ENCODE data around the gene PAAF1.

PAAF1 gene

DNA sequence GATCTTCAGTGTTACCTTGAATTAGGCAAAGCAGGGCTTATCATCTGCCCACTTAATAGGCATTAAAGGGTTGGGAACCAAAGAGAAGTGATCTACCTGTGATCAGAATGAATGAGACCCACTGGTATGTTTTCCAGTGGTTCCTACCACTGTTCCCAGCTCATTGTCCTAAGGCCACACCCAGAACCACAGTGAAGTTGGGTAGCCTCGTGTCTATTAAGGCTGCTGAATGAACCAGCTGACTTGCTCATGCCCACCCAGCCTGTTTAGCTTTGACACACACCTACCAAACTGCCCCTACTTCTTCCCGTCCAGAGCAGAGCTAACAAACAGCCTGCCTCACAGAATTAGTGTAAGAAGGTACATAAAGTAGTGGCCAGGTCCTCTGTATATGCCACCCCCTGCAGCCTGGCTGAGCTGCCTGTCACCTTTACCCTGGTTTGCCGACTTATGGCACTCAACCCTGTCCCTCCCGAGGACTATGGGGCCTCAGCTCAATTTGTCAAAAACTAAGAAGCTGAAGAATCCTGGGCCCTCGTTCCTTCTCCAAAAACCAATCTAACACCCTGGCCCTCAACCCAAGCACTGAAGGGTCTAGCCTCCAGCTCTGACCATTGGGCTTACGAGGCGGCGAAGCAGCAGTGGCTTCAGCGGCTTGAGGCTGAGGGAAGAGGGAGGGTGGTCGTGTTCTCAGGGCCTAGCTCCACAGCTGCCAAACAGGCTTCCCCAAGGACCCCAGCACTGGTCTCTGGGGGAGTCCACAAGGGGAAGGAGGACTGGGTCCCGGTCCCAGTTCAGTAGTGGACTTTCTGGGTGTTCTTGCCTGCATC lies 96.0 kb downstream of the PAAF1 start:
- DNase-seq (ENCODE audit: low spot score): no peak

DNA sequence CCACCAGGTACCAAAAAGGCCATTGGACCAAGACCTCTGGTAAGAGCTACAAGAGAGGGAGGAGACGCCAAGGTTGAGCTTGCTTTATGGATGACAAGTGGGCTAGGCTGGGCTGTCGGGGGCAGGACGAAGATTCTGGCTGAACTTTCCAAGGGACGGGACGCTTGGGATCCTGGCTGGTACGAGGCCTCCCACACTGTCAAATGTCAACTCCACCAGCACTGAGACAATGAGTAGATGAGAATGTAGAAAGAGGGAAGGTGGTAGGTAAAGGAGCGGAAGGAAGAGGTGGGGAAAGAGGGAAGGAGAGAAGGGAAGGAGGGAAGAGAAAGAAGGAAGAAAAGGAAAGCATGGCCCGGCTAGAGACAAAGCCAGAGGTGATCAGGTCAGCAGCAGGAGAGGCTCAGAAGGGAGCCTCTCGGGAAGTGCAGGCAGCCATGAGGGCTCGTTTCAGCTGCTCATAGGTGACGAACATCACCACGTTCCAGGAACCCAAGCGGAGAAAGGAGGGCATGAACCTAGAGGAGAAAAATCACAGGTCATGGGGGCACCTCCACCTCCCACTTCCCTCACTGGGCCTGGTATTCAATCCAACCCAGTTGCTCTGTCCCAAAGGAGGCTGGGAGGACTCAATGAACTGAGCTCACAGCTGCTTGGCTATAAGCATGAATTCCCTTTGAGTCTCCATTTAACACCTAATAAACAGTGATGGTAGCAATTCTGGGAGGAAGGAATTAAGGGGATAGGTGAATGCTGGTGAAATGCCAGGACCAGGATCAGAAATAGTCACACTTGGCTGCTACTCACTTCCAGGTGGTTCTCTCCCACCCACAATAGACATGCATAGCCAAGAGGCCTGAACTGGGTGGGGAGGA lies 98.0 kb downstream of the PAAF1 start:
- no peak for DNase-seq (ENCODE audit: low spot score)

DNA sequence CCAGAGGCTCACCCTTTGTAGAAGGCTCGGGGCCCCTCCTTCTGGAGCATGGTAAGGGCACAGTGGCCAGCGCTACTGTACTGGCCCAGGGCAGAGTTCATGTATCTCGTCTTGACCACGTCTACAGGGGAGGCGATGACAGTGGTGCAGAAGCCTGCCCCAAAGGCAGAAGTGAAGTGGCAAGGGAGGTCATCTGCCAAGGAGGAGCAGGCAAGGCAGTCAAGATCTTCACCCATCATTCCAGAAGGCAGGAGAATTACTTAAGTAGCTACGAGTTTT lies 98.6 kb downstream of the PAAF1 start:
- DNase-seq (ENCODE audit: low spot score): no peak

DNA sequence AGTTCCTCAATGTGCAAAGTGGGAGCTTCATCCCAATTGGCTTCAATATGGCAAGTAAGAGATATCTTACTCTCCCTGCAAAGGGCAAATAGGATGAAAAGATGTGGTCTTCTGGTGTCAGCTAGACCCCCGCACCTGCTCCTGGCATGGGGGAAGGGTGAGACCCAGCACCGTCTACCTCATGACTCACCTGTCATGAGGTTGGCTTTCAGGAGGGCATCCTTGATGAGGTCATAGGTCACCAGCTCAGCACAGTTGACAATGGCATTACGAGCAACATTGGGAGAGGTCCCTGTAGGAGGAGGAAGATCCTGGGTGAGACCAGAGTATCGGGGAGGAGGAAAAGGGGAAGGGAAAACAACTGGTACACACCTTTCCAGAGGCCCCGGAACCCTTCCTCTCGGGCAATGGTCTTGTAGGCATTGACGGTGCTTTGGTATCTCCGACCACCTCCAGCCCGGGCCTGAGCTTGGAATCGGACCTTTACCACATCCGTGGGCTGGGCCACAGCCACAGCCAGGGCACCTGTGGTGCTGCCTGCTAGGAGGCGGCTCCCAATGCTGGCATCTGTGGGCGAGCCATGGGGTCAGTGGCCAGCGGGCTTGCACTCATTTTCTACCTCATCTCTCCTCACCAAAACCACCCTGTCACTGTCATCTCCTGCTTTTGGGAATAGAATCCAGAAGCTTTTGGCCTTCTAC lies 99.8 kb downstream of the PAAF1 start:
- no peak for DNase-seq (ENCODE audit: low spot score)

DNA sequence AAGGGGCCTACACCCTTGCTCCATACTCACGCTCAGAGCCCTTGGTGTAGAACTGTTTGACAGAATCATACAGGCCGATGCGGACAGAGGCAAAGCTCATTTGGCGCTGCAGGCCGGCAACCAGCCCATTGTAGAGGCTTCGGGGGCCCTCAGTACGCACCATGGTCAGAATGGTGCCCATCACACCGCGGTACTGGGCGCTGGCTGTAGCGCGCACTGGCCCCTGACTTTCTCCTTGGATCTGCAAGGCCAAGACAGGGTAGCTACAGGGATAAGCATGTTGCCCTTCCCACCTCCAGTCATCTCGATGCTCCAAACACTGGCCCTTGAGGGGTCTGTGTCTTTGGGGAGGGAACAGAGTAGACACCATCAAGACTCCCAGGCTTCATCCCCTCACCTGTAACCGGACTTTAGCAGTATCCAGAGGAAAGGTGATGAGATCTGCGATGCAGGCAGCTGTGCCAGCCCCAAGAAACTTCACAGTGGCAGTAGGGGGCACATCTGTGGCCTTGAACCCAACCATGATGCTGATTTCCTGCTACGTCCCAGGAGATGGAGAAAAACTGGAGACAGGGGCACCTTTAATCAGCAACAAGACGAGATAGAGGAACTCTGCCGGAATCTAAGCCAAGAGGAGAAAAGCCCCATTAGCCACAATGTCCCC lies 101.2 kb downstream of the PAAF1 start:
- DNase-seq (ENCODE audit: low spot score): no peak

DNA sequence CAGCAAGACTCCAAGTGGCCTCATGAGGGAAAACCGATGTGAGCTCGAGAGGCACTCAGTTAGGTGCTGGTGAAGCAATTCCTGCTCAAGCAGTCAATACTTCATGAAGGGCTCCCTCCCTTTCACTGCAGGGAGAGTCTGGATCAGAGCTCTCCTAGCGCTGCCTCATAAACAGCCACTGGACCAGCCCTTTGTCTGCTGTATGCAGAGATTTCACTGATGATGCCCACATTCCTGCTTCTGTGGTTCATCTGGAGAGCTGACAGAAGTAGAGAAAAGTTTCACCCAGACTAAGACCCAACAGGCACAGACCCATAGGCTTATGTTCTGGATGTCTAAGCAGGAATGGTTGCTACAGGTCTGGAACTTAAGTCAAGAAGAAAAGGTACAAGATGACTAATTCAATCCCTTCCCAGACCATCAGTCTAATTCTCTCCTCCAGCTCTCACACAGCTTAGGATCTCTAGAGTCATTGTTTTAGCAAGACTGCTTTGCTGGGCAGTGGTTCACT lies 101.8 kb downstream of the PAAF1 start:
- DNase-seq (ENCODE audit: low spot score): no peak

DNA sequence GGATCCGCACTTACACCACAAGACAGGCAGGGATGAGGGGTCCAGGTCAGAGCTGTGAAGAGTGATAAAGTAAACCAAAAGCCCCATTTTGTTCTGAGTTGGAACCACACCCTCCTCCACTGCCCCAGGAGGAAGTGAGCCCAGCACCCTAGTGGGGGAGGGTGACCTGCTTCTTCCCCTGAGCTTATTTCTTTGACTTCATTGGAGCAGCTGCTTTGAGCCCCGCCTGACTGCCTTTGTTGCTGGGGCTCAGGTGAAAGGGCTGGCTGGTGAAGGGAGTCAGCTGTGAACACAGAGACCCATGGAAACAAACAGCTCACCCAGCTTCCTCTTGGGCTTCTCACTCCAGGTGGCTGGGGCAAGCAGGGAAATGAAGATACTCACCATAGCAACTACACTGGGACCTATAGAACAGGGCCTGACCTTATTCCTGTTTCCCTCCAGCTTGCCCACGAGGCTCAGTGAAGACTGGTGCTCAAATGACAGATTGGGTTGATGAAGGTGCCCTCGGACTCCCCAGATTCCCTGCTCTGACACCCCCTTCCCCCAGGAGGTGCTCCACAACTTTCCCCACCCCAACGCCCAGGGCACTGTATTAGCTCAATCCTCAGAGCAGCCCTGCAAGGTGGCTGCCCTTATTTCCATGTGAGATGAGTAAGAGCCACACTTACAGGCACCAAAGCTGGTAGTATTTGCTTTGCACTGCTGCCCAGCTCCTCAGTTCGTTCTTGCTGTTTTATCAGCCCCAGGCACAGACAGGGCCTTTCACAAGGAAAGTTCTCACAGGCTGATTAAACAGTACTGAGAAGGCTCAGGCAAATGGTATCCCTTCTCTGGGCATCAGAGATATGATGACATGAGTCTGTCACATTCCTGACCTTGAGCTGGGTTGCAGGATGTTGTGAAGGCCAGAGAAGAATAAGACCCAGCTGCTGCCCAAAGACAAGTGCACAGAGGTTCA lies 103.5 kb downstream of the PAAF1 start:
- no peak for DNase-seq (ENCODE audit: low spot score)

Measured in putamen (tissue), 1 donor.